Ovary (tissue), 3 donors: ENCODE data around the gene SPRY2.

Experiments
- EP300 ChIP-seq: sonication (generic); formaldehyde crosslinking; IDR thresholded peaks from one replicate; pipeline ENCODE4 v1.6.1; 2017; ENCODE audit warnings: antibody characterized with exemption
- TF ChIP-seq, protein P1 (sequence below), 3 donors: fragments of 450-650 bp in 2 of 3; fragments of 200-600 bp in 1 of 3; IDR thresholded peaks; one replicate each; pipeline versions ENCODE4 v1.5.1 to v1.8.0; 2016 to 2022; ENCODE audit warnings: antibody characterized with exemption in 3 of 3, mild to moderate bottlenecking in 1 of 3
- donor health status: DM: no; HTN: no; CAD: no.

- TF ChIP-seq, protein P1, sequence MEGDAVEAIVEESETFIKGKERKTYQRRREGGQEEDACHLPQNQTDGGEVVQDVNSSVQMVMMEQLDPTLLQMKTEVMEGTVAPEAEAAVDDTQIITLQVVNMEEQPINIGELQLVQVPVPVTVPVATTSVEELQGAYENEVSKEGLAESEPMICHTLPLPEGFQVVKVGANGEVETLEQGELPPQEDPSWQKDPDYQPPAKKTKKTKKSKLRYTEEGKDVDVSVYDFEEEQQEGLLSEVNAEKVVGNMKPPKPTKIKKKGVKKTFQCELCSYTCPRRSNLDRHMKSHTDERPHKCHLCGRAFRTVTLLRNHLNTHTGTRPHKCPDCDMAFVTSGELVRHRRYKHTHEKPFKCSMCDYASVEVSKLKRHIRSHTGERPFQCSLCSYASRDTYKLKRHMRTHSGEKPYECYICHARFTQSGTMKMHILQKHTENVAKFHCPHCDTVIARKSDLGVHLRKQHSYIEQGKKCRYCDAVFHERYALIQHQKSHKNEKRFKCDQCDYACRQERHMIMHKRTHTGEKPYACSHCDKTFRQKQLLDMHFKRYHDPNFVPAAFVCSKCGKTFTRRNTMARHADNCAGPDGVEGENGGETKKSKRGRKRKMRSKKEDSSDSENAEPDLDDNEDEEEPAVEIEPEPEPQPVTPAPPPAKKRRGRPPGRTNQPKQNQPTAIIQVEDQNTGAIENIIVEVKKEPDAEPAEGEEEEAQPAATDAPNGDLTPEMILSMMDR (IDR thresholded peaks at IDR 0.05) = no peak
- TF ChIP-seq EP300 = no peak
Observed at GRCh38 chr13:80367473-80367872, 26.5 kb upstream of the SPRY2 start.
